ENCODE results near the gene CBX3. TPM values are rescaled to one million over a fixed set of nuclear protein-coding genes. Genes with fewer than 3 reads are reported as not detected.
"Not testable (repeated sequence)": the region's sequence is repeated elsewhere in the genome, so short reads cannot be mapped to it uniquely, and the experiment has no call there.

CBX3 gene
- 10 to 100 TPM; 61.1 to 92.1 (median 83.3) TPM for total RNA-seq

GRCh38 chr7:26201247-26202018 lies at the start of gene CBX3:
TSS of gene CBX3 (plus strand) at chr7:26201745. CDS start at chr7:26202999, 1,254 bp downstream.
- Histone ChIP-seq H3K9me3 (no peaks in the 10 kb centered on the region), H3K4me1 (peaks cover 13 to 52% (median 20%) of the 10 kb centered on the region in 3 donors), H3K27ac (peak within 1 kb of the TSS; percentile 98 to 99 (median 99)), H3K27me3 (no peaks in the 10 kb centered on the region), H3K4me3 (peak within 1 kb of the TSS; percentile 93 to 98), H3K36me3 (peaks cover 1 to 15% of the 10 kb centered on the region in 2 donors)
- 0% methylated on average over 8 to 19 of the region's 86 CpGs for WGBS, 2 donors (ENCODE audit: low coverage in 1 of 2)
- peak; percentile 75 for ATAC-seq
- TF ChIP-seq POLR2A (IDR thresholded peaks at IDR 0.05) (peak; percentile 60 to 62), CTCF (IDR thresholded peaks at IDR 0.05) (no peak), POLR2AphosphoS5 (IDR thresholded peaks at IDR 0.05) (peak; percentile 80), EP300 (IDR thresholded peaks at IDR 0.05) (no peak)

DNA sequence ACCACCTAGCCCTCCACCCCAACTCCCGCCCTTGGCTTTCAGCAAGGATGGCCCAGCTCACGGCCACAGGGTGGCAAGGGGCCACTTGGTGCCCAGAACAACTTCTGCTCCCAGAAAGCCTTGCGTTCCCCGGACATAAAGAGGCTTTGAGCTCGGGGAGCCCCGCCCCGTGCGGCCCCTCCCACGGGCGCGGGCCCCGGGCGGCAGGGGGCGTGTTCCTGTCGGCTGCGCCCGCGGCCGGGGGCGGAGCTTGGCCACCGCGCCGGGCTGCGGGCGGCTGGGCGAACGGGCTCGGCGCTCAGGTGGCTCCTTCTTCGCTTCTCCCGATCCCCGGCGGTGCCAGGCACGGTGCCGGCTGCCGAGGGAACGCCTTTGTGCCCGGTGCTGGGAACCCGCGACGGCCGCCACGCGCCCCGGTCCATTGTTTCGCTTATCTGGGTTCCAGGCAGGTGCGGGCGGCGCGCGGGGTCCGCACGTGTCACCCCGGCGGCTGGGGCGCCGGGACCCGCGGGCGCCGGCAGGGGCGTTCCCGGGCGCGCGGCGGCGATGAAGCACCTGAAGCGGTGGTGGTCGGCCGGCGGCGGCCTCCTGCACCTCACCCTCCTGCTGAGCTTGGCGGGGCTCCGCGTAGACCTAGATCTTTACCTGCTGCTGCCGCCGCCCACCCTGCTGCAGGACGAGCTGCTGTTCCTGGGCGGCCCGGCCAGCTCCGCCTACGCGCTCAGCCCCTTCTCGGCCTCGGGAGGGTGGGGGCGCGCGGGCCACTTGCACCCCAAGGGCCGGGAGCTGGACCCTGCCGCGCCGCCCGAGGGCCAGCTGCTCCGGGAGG lies 49.4 kb upstream of the CBX3 start, which contains the start of gene NFE2L3:
NFE2L3 (plus strand) TSS at position 246 of the 829 bp plus-strand sequence; CDS start at position 547, 301 bp downstream.
- Histone ChIP-seq H3K4me1 (peaks cover 0 to 19% (median 0%) of the 10 kb centered on the region in 3 donors), H3K9me3 (no peaks in the 10 kb centered on the region), H3K36me3 (no peaks in the 10 kb centered on the region), H3K27me3 (peaks cover 57% of the 10 kb centered on the region), H3K27ac (peak within 1 kb of the TSS in 1 of 4 donors; percentile 8), H3K4me3 (peak within 1 kb of the TSS; percentile 19 to 63)
- TF ChIP-seq EP300 (IDR thresholded peaks at IDR 0.05) (no peak), CTCF (IDR thresholded peaks at IDR 0.05) (peak in 1 of 4 experiments; percentile 34)
- no CpG with 5 or more reads among the region's 95 CpGs for WGBS, 2 donors (ENCODE audit: low coverage in 1 of 2)
- peak; percentile 73 for ATAC-seq

- peak; percentile 23 for ATAC-seq
- Histone ChIP-seq H3K4me3 (peak overlapping the region; percentile 19 to 63), H3K4me1 (peaks cover 0 to 19% (median 0%) of the 10 kb centered on the region in 3 donors), H3K27ac (peak overlapping the region in 1 of 4 donors; percentile 8), H3K27me3 (peaks cover 57% of the 10 kb centered on the region)
- not testable (repeated sequence) for H3K36me3 ChIP-seq, H3K9me3 ChIP-seq
- 13 to 20% methylated on average over 1 to 12 of the region's 54 CpGs for WGBS, 2 donors (ENCODE audit: low coverage in 1 of 2)
Observed at GRCh38 chr7:26152782-26153240, 48.7 kb upstream of the CBX3 start.

GRCh38 chr7:26153241-26153822 lies 48.2 kb upstream of the CBX3 start:
- Histone ChIP-seq H3K9me3 (no peaks in the 10 kb centered on the region), H3K27me3 (peaks cover 57% of the 10 kb centered on the region), H3K36me3 (no peaks in the 10 kb centered on the region), H3K4me1 (peaks cover 0 to 19% (median 0%) of the 10 kb centered on the region in 3 donors), H3K4me3 (peak overlapping the region in 1 of 2 donors; percentile 63), H3K27ac (no peak overlapping the region)
- WGBS, 2 donors (ENCODE audit: low coverage in 1 of 2), result 18 to 32% methylated on average over 4 to 5 of the region's 18 CpGs
- ATAC-seq, result no peak
- TF ChIP-seq CTCF (IDR thresholded peaks at IDR 0.05) (no peak), EP300 (IDR thresholded peaks at IDR 0.05) (no peak), POLR2AphosphoS5 (IDR thresholded peaks at IDR 0.05) (no peak), POLR2A (IDR thresholded peaks at IDR 0.05) (no peak)
